Measurements from ENCODE around the gene MTHFSD.

Gene MTHFSD

DNA sequence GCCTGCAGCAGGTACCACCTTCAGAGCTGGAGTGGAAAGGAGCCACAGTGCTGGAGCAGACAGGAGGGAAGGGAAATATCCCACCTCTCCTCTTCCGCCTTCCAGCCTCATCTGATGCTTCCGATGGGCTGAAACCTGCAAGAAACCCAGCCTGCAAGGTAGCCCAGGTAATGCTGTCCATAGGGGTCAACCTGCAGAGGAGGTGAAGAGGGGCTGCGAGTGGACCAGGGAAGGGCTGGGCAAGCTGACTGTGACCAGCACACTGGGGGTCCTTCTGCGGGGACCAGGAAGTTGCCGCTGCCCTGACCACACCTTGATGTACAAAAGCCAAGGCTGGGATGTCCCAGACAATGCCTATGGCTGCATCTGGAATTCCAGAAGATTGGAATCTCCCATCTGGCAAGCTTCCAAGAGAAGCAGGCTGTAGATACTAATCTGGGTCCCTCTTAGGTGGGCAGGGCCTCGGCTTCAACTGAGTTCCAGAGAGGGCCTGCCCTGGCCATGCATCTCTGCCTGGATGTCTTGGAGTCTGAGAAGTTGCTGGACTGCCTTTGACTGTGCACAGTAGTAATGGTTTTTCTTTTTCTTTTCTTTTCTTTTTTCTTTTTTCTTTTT lies 29.1 kb upstream of the MTHFSD start:
- DNase-seq (ENCODE audit: low read depth), result no peak

GRCh38 chr16:86581458-86581857 lies 26.4 kb upstream of the MTHFSD start:
- DNase-seq (ENCODE audit: low read depth), result no peak

DNA sequence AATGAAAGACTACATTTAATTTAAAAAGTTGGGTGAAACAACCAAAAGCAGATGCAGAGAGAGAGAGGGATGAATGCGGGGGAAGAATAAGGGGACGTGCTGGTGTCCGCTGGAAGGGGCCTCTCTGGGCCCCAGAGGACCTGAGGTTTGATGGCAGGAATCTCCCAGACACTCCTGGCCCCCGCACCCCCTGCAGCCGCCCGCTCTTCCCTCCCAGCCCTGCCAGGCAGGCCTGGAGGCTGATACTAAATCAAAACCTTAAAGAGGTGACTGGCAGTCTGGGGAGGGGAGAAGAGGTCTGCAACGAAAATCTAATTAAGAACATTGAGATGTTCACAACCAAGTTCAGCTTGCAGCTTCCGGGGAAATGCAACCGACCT lies 25.7 kb upstream of the MTHFSD start:
- DNase-seq (ENCODE audit: low read depth), result no peak

- no peak for DNase-seq (ENCODE audit: low read depth)
Measured at GRCh38 chr16:86580063-86580790, 25.2 kb upstream of the MTHFSD start.

- no peak for DNase-seq (ENCODE audit: low read depth)
Measured at GRCh38 chr16:86579268-86580062, 24.4 kb upstream of the MTHFSD start.

- no peak for DNase-seq (ENCODE audit: low read depth)
Measured at GRCh38 chr16:86578611-86579267, 23.7 kb upstream of the MTHFSD start.

DNA sequence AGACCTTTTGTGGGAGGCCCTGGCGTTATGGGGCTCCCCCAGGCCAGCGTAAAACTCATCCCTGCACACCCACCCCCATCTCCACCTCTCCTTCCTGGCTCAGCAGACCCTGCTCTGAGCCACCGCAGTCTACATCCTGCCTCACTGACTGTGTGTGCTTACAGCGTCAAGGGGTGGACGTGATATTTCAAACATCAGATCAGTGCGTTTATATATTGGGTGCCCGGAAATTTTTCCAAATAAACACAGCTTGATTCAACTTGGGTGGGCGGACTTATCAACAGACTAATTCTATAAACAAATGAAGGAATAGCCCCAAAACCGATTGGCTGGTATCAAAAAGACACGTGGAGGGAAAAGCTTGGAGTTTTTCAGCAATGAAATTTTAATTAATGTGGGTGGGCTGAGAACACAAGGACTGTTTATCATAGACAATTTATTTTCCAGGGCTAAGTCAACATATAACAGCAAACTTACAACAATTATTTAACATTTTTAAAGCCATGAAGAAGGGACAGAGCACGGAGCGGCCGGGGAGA lies 23.1 kb upstream of the MTHFSD start, which contains the start of gene FOXL1:
FOXL1 (plus strand) TSS at position 489 of the 539 bp plus-strand sequence. CDS start 175 bp downstream, outside the sequence.
- DNase-seq (ENCODE audit: low read depth), result no peak

DNA sequence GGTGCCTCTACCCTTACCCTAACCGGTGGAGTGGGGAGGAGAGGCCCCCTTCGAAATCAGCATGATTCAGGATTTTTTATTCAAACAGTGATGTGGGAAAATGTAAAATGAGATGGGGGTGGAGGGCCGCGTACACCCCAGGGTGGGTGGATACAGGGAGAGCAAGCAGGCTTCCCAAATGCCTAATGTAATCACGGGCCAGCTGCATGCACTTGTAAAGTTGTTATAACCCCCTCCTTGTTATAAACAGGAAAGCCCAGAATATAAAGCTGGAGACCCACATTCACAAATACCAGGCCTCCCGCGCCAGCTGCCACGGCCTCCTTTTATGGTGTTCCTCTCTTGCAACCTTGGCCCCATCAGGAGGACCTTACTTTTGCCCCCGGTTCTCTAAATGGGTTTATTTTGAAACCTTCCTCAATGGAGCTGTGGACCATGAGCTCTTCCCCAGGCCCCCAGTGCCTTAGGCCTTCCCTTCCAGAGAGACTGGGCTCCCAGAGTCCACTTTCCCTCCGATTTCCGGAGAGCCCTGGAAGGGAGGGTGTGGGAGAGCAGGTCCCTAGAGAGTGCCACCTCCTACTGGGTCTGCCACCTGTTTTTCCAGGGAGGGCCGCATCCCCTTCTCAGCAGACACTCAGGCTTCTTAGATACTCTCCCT lies 22.4 kb upstream of the MTHFSD start:
- no peak for DNase-seq (ENCODE audit: low read depth)

- no peak for DNase-seq (ENCODE audit: low read depth)
Measured at GRCh38 chr16:86576591-86577313, 21.7 kb upstream of the MTHFSD start.

DNA sequence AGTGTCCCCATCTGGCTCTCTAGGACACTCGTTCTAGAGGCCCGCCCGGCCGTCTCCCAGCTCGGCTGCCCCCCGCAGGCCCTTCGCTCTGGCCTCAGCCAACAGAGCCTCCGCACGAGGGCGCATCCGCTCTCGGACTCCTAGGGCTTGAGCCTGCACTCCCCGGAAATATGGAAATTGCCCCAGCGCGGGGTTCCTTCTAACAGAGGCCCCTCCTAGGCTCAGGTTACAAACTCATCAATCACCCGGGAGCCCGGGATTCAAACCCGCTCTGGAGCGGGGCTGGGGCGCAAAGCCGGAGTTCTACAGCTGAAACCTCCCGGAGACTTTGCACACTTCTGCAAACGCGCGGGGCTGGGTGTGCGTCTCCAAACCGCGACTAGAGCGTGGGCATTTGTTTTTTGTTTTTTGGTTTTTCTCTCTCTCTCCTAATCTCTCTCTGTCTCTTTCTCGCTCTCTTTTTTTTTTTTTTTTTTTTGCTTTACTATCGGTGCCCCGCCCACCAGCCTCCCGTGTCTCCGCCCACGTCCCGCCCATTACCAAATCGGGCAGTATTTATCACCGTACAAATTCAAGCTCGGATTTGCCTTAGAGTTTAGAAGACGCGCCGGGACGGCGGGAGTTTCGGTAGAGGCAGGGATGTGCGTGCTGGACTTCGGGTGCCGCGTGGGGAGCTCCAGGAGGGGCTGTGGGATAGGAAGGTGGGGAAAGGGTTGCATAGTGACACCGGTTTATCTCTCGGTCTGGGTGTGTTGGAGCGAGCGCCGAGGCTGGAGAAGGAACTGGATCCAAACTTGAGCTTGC lies 20.9 kb upstream of the MTHFSD start:
- DNase-seq (ENCODE audit: low read depth), result no peak

GRCh38 chr16:86575095-86575685 lies 20.2 kb upstream of the MTHFSD start:
- no peak for DNase-seq (ENCODE audit: low read depth)

DNA sequence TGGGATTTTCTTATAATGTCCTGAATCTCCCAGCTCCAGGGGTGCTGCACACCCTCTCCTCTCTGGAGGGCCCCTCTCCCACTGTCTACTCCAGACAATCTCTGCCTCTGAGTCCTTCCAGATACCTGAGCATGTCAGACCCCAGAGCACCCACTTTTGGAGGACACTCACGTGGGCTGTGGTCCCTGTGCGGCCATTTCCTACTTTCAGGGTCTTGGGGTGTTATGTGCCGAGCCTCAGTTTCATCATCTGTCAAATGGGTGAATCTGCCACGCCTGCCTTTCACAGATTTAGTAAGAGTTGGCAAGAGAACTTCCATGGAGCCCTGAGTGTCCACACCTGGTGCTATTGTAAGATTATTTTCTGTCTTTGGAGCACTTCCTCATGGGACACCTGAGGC lies 19.6 kb upstream of the MTHFSD start:
- DNase-seq (ENCODE audit: low read depth), result no peak

DNA sequence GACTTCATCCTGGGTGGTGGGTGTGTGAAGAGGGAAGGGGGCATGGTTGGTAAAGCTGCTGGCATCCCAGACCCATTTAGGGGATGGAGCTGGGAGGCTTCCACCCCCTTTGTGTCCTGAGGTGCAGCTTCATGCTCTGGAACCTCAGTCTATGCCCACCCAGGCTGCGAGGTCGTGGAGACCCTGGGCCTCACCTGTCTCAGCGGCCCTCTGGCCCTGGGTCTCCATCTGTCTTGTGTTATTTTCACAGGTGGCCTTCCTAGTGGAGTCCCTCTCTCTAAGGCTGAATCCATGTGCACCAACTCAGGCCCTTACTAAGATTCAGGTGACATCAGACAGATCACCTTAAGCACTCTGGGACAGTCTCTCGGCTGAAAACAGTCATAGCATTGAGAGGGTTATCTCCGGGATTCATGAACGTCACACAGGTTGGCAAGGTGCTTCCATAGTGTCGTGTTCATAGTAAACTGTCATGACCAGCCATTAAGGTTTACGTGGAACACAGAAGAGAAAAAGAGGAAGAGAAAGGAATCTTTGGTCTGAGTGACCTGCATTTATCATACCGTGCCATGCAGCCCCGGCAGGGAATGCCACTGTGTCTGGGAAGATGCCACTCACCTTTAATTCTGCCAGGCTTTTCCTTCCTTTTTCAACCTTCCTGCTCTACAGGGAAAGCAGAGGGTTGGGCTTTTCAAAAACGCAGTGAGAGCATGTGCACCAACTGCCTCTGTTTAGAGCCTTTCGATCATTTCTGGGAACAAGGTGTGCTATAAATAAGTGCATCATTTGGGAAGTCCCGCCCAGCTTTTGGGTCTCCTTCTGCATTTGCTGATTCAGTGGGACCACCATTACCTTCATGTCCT lies 18.8 kb upstream of the MTHFSD start:
- DNase-seq (ENCODE audit: low read depth), result no peak

- DNase-seq (ENCODE audit: low read depth), result no peak
Measured at GRCh38 chr16:86573215-86573614, 18.2 kb upstream of the MTHFSD start.

DNA sequence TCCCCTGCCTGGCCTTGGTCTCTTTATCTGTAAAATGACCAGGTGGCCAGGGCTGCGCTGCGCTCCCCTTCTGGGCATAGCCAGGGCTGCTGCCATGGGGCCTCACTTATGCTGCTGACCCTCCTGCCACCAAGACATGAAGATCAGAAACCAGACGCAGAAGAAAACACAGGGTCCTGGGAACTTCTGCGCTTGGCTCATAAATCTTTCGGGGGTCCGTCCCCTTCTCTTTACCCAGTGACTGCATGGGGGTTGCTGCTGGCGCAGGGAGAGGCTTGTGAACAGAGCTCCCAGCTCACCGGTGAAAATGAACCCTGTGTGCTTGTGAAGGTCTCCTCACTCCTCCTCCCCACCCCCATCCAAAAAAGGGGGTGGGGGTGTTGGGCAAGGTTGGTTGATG lies 17.6 kb upstream of the MTHFSD start:
- no peak for DNase-seq (ENCODE audit: low read depth)

GRCh38 chr16:86572041-86572521 lies 17.0 kb upstream of the MTHFSD start:
- no peak for DNase-seq (ENCODE audit: low read depth)

- no peak for DNase-seq (ENCODE audit: low read depth)
Measured at GRCh38 chr16:86571530-86571915, 16.5 kb upstream of the MTHFSD start.

Data from stimulated activated CD8-positive, alpha-beta memory T cell treated with anti-CD3 and anti-CD28 coated beads, Interleukin-7, amount 100 ng/mL, for 24 hours (primary cell).